HG03342 (cell line): Measurements from ENCODE around the gene ZNF581.

Source experiments
- ATAC-seq: cut with Tn5 transposase; IDR thresholded peaks from one replicate; pipeline ENCODE4 v1.9.1; 2021; ENCODE audit warnings: mild to moderate bottlenecking, moderate library complexity; ENCODE audit not compliant: unreplicated experiment

The ZNF581 gene

DNA sequence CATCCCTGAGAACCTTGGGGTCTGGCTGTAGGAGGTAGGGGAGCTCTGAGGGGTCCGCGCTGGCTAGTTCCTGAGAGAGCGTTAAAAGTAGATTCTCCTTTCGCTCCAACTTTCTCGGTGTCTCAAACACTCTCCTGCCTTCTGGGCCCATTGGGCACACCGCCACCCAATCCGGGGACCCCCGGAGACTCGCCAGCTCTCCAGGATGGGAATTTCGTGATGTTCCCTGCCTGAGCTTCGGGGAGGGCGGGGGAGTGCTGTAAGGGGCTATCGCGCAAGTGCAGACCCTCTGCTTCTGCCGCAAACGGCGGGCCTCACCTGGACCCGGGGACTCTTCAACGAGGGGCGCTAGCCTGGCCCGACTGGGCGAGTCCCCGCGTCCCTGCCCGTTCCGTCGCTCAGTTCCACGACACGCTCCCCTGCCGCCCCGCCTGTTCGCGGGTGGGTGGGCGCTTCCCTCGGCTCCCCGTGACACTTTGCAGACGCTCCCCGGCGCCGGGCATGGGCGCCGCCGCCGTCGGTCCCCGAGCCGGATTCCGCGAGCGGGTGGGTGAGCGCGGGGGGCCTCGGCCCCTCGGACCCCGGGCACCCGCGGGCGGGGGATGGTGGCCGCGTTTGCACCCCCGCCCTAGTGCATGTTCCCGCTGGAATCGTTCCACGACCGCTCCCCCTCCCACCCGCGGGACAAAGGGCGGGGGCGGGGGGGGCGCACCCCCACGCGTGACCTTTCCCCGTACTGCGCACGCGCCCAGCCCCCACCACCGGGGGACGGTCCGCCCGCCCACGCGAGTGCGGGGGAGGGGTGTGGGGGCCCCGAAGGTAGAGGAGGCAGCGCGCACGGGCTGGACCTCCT, 4.5 kb downstream of the ZNF581 start, which contains the start of gene CCDC106:
TSS of gene CCDC106 (plus strand) at position 481 of the 853 bp plus-strand sequence. CDS start 835 bp downstream, outside the sequence.
- no peak for ATAC-seq

DNA sequence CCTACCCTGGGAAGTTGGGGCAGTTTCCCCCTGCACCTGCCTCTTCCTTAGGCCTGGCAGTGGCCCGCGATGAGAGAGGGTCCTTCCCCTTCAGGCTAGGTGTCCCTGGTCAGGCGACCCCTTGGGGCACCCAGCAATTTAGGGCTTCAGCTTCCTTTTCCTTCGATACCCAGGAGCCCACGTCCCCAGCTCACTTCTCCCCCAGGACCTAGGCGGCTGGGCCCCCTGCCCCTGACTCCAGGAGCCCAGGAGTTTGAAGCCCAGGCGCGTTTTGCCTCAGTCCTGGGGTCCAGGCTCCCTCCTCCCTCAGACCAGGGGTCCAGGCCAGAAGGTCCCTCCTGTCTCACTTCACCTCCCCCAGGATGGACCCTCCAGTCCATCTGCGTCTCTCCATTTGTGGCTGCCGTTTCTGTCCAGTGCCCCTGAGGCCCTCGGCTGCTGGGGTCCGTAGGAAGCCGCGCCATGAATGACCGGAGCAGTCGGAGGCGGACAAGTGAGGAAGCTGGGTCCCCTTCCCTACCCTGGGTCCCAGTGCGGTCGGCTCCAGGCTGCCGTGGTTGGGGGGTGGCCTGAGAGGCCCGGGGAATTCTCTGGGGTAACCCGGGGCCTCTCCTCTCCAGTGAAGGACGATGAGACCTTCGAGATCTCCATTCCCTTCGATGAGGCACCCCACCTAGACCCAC, 5.3 kb downstream of the ZNF581 start:
- no peak for ATAC-seq

DNA sequence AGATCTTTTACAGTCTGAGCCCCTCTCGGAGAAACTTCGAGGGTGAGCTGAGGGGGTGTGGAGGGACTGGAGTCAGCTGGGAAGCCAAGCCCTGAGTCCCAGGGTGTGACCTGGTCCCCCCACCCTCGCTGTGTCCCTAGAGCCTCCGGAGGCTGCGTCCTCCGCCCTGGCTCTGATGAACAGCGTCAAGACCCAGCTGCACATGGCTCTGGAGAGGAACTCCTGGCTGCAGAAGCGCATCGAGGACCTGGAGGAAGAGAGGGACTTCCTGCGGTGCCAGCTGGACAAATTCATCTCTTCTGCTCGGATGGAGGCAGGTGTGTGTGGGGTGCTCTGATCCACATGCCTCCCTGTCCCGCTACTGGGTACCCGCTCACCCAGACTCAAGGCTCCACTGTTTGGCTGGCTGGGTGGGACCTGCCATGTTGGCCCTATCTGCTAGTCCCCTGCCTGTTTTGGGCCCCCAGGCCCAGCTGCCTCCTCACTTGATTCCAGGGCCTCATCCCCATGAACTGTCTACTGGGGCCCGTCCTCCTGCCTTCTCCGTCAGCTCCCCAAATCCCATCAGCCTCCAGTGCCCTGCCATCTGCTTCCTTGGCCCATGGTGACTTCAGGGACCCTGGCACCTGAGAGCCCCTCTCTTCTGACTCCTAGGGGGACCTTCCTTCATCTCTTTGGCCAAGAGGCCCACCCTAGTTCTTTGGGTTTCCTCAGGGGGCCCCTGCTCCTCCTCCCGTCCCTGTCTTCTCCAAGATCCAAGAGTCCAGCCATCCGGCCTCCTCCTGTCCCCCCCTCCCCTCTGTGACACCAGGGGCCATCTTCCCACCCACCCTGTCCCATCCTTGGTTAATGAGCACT, 6.0 kb downstream of the ZNF581 start:
- no peak for ATAC-seq

DNA sequence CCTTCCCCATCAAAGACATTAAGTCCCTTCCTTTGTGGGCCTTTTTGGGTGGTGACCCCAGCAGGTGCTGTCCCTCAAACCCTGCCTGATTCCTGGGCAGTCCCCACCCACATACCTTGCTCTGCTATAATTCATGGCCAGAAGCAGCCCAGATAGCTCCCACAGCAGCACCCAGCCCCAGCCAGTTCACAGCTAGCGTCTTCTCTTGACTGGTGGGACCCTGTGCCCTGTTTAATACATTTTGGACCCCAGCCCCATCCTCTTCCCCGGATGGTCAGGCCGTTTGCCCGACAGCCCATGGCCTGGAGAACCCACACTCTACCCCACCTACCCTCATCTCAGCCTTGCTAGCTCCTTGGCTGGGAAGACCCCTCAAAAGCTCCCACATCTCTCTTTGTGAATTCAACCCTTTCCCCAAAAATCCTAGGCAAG, 6.7 kb downstream of the ZNF581 start:
- no peak for ATAC-seq

DNA sequence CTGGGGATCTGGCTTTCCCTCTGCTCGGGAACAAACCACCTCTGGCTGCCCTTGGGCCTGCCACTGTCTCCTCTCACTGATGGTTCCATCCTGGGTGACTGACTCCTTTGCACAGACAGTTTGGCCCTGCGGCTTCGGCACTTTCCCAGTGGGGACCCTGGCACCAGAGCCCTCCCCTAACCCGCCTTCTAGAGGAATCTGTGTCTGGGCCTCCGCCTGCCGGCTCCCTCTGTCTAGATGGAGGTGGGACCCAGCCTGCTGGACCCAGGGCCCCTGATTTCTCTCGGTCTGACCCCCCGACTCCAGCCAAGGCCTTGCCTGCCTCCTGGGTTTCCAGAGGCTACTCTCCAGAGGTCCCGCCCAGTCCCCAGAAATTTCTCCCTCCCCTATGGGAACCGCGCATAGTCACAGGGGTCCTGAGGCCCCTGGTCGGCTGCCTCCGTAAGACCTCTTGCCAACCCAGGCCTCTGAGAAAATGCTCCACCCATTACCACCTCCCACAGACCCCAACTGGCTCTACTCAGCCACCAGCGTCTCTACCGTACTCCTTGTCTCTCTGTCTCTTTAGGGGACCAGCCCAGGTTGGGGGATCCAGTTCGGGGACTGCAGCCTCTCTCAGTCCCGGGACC, 7.3 kb downstream of the ZNF581 start:
- no peak for ATAC-seq

DNA sequence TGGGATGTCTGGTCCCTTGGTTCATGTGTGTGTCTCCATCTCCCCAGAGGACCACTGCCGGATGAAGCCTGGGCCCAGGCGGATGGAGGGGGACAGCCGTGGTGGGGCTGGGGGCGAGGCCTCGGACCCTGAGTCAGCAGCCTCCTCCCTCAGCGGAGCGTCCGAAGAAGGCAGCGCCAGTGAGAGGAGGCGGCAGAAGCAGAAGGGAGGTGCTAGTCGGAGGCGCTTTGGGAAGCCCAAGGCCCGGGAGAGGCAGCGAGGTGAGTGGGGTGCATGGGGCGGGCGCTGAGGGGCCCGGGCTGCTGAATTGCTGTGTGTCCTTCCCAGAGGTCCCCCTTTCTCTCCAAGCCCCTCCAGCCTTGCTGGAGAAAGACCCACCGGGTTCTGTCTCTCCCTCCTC, 7.8 kb downstream of the ZNF581 start:
- ATAC-seq: no peak

DNA sequence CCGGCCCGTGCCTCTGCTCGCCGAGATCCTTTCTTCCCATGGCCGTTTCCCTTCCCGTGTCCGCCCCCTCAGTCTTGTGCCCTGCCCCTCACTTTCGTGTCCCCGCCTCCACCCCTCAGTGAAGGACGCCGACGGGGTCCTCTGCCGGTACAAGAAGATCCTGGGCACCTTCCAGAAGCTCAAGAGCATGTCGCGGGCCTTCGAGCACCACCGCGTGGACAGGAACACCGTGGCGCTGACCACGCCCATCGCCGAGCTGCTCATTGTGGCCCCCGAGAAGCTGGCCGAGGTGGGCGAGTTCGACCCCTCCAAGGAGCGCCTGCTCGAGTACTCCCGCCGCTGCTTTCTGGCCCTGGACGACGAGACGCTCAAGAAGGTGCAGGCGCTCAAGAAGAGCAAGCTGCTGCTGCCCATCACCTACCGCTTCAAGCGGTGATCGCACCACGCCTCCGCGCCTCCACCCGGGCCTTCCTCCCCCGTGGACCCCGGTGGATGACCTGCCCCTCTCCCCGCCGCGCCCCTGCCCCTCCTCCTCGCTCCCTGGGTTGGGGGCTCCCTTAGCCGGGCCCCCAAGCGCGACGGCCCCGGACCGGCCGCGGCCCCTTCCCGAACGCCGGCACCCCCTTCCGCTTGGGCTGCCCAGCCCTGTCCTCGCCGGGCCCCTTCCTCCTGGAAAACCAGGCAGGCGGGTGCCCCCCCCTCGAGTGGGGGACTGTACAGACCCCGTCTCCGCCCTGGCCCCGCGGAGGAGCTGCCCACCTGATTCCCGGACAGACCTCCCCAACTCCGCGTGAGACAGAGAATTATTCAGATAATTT, 9.1 kb downstream of the ZNF581 start:
- no peak for ATAC-seq

DNA sequence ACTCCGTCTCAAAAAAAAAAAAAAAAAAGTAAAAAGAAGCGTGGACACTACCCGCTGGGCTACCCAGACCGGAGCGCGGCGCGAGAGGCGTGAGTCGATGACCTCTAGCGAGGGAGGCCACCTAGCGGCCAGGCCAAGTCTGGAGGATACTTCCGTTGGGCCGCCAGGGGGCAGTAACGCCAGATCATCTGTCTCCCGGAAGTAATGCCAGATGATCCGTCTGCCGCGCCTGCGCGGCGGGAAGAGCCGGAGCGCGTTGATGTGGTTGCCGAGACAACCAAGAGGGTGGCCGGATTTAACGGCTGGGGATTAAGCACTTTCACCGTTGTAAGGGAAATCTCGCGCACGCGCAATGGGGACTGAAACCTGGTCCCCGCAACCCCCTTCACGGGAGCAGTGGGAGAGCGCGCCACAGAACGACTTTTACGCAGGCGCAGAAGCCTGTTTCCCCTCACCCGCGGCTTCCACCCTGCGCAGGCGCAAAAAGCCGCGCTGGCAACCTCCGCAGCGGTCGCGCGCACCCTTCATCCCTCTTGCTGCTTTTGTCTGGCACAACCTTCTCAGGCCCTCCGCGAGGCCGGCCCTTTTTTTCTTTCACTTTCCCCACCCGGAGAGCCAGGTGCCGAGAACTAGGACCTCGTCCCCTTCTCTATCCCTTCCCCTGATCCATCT, 10.3 kb downstream of the ZNF581 start:
- ATAC-seq: peak; percentile 42

DNA sequence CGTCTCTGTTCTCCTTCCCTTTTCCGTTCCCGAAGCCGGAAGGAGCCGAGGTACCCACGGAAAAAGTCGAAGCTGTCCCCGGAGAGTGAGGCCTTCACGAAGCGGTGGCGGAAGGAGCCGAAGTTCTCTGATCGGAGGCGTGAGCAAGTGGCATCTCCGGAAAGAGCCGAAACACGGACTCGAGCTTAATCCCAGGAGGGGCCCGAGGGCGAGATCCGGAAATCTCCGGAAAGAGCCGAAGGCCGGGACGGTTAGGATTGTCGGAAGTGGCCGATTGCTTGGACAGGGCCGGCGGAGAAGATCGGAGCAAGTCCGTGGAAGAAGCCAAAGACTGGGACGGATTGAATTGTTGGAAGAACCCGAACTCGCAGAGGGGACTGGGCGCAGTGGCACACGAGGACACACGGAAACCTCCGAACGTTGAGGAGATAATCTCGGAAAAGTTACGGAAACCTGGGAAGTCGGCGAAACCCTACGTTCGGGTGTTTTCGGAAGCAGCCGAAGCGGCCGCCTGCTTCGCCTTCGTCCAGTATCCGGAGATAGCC, 10.9 kb downstream of the ZNF581 start:
- ATAC-seq: peak; percentile 54

DNA sequence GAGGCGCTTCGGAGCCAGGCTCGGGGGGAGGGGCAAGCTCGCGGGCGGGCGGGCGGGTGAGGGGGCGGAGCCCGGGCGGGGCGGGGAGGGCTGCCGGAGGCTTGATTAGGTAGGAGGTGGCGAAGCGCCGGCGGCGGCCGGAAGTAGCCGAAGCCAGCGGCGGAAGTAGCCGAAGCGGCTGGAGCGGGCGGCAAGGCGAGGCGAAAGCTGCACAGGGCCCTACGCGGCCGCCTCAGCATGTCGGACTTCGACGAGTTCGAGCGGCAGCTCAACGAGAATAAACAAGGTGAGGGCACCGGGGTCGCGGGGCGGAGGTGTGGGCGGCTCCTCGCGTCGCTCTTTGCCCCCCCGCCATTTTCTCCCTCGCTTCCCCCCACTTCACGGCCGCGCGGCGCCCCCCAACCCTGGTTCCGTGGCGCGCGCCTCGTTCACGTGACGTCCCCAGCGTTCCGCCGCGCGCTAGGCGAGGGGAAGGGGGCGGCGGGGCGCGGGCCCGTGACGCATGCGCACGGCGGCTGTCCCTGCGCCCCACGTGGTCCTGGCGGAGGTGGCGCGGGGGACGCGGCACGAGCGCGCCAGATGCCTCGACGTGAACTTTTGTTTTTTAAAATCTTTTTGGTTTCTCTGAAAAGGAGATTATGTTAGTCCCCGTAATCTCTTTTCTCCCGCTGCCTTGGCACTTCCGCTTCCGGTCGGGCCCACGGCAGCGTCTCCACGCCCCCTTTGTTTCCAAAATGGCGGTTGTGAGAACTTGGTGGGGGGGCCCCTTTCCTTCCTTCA, 11.6 kb downstream of the ZNF581 start, which contains the start of gene U2AF2:
TSS of gene U2AF2 (plus strand) at position 168 of the 780 bp plus-strand sequence. CDS start at position 238, 70 bp downstream.
- ATAC-seq: peak; percentile 27

DNA sequence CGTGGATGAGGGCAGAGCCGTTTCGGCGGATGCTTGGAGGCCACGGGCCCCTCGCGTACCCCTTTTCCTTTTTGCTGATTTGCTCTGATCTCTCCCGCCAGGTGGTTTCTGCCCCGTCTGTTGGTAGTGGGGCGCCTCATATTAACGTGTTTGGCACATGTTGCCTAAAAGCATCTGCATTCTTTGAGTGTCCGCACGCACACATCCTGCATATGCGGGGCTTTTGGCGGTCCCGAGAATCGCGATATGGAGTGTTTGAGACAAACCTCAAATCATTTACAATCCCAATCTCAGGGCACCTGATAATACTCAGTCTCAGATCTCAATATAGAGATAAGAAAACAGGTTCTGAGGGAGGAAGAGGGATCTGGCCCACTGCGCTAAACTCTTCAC, 12.2 kb downstream of the ZNF581 start:
- ATAC-seq: no peak

DNA sequence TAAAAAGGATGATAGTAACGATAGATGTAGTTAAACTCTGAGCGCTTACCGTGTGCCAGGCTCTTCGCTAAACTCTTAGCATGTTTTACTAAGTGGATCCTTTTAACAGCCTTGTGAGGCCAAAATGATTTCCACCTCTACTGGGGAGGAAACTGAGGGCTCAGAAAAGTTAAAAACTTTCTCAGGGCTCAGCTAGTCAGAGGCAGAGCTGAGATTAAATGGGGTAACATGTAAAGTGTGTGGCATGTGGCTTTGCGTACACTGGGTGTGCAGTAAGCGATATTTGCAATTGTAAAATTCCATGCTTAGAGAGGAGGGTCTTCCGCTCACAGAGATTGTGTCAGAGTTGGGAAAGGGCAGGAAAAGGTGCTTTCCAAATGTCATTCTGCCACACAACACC, 13.1 kb downstream of the ZNF581 start:
- ATAC-seq: no peak

DNA sequence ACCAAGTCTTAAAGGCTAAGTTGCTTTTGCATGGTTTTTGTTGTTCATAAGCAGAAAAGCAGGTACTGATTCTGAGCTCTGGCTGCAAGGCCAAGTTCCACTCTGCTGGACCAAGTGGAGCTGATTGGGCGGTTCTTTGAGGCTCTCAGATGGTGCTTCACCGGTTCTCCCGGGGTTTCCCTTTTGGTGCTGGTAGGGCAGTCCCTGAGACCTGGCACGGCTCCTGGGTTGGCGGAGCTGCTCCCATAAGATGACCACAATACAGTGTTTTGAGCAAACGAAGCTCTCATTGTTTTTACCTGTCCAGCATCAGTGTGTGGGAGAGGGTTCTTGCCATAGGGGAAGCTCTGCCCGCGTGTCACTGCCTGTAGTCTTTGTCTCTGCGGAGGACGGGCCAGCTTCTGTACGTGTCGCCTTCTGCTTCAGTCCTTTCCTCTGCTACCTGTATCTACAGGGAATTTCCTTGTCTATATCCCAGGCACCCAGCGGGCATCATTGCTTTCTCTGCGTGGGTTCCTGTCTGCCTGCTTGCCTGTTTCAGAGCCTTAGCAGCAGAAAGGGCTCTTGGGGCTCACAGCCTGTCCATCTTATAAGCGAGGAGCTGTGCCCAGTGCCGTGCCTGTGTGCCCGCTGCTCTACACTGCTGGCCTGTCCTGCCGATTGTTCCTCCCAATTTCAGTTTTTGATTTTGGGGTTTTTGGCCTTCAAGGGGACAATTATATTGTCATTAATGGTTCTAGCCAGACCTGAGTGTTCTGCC, 13.7 kb downstream of the ZNF581 start:
- ATAC-seq: no peak

DNA sequence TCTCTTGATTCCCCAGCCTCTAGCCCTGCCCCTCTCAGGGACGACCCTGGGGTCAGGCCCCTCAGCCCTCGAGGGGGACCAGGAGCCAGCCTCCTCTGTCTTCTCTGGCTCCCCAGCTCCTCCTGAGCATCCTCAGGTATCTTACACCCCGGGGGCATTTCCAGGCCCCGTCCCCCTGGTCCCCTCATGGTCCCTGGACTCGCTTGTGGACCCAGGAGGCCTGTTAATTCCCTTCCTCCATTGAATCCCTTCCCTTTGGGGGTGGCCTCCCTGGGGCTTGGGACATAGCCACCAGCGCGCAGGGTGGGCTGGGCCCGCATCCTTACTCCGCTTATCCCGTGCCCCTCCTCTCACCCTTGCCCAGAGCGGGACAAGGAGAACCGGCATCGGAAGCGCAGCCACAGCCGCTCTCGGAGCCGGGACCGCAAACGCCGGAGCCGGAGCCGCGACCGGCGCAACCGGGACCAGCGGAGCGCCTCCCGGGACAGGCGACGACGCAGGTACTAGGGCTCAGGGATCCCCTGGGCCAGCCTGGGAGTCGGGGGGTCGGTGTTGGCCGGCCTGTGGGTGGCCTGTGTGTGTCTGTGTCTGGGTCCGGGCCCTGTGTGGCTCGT, 15.5 kb downstream of the ZNF581 start:
- no peak for ATAC-seq

DNA sequence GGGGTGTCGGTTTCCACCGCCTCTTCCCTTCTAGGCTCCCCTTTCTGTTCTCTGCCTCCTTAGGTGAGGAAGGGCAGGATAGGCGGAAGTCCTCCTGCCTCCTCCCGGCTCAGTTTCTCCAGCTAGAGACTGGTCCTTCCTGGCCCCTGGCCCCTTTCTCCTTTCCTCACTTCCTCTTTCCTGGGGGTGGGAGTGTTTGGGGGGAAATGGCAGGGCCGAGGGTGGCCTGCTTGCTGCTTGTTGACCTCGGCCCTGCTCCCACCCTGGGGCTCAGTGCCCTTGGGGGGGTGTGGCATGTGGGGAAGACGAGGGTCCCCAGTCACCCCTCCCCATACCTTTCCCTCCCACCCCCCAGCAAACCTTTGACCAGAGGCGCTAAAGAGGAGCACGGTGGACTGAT, 16.4 kb downstream of the ZNF581 start:
- no peak for ATAC-seq

DNA sequence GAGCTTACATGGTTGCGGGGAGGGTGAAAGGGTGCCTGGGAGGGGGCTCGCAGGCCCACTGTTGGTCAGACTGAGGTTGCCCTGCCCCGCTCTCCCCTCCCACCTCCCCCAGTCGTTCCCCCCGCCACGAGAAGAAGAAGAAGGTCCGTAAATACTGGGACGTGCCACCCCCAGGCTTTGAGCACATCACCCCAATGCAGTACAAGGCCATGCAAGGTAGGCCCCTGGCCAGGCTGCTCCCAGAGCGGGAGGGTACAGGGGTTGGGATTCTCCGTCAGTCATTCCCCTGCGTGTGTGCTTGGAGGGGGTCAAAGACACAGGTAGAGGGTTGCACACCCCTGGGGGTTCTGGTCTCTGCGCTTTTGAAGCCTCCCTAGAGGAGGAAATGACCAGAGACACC, 17.0 kb downstream of the ZNF581 start:
- ATAC-seq: no peak

DNA sequence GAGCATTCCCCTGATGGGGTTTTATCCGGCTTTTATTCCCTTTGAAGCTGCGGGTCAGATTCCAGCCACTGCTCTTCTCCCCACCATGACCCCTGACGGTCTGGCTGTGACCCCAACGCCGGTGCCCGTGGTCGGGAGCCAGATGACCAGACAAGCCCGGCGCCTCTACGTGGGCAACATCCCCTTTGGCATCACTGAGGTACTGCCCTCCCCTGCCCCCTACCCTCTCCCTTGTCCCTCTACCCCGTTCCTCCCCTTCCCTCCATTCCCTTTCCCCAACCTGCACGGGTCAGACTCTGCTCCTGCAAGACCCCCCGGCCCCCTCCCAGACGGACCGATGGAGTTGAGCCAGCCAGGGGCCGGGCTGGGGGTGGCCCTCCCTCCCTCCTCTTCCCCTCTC, 17.5 kb downstream of the ZNF581 start:
- ATAC-seq: no peak
